ENCODE measurements around the gene ENGASE.

GRCh38 chr17:79120259-79120658, 45.6 kb downstream of the ENGASE start:
- TF ChIP-seq, protein P1, sequence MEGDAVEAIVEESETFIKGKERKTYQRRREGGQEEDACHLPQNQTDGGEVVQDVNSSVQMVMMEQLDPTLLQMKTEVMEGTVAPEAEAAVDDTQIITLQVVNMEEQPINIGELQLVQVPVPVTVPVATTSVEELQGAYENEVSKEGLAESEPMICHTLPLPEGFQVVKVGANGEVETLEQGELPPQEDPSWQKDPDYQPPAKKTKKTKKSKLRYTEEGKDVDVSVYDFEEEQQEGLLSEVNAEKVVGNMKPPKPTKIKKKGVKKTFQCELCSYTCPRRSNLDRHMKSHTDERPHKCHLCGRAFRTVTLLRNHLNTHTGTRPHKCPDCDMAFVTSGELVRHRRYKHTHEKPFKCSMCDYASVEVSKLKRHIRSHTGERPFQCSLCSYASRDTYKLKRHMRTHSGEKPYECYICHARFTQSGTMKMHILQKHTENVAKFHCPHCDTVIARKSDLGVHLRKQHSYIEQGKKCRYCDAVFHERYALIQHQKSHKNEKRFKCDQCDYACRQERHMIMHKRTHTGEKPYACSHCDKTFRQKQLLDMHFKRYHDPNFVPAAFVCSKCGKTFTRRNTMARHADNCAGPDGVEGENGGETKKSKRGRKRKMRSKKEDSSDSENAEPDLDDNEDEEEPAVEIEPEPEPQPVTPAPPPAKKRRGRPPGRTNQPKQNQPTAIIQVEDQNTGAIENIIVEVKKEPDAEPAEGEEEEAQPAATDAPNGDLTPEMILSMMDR (IDR thresholded peaks at IDR 0.05), result no peak
- TF ChIP-seq POLR2A (IDR thresholded peaks at IDR 0.05), result no peak

Measured in body of pancreas (tissue), 4 donors.